Left lung (tissue), 10 donors: Measurements from ENCODE around the gene CTNNA3. TPM values are rescaled to one million over a fixed set of nuclear protein-coding genes. Genes with fewer than 3 reads are reported as not detected.
A peak's percentile ranks its signal among the peaks of the same experiment; 100 is the strongest.

Experiments used
- ATAC-seq: fragments of 200-7000 bp; cut with Tn5 transposase; one replicate; pipeline ENCODE4 v1.9.1; 2020; ENCODE audit warnings: moderate library complexity
- DNase-seq, 4 donors: peaks; one replicate each; pipeline ENCODE4 v3.0.0-alpha.2; 2013 to 2020
- H3K27ac ChIP-seq, 2 donors: fragments of 200-600 bp; sonication (generic) in 1 of 2; one replicate each; pipeline versions ENCODE4 v1.5.0 to v1.8.0; 2020 to 2021
- H3K27me3 ChIP-seq, 2 donors: fragments of 200-600 bp; sonication (generic) in 1 of 2; one replicate each; pipeline versions ENCODE4 v1.5.0 to v1.8.0; 2020 to 2021
- H3K36me3 ChIP-seq, 2 donors: fragments of 200-600 bp; sonication (generic) in 1 of 2; one replicate each; pipeline versions ENCODE4 v1.5.0 to v1.8.0; 2020 to 2021
- H3K4me1 ChIP-seq, 2 donors: fragments of 200-600 bp; one replicate each; pipeline ENCODE4 v1.8.0; 2021
- H3K4me3 ChIP-seq, 2 donors: fragments of 200-600 bp; sonication (generic) in 1 of 2; one replicate each; pipeline versions ENCODE4 v1.5.0 to v1.8.0; 2020 to 2021; ENCODE audit warnings: mild to moderate bottlenecking in 1 of 2
- H3K9me3 ChIP-seq, 2 donors: fragments of 200-600 bp; sonication (generic) in 1 of 2; one replicate each; pipeline versions ENCODE4 v1.5.0 to v1.8.0; 2020 to 2021
- CTCF ChIP-seq, 2 donors: fragments of 200-600 bp; sonication (generic) in 1 of 2; IDR thresholded peaks; one replicate each; pipeline versions ENCODE4 v1.5.0 to v1.8.0; 2021; ENCODE audit warnings: antibody characterized with exemption in 2 of 2
- intact Hi-C, 2 donors: fragments of 100-400 bp; cut with DNase I; formaldehyde crosslinking; loops; one replicate each; pipeline versions ENCODE4 v1.11.2 to v1.14.2; 2022
- polyA plus RNA-seq, 6 donors: library from polyadenylated mRNA; unstranded; fragments of 120-200 nt; gene quantifications; one replicate each; pipeline ENCODE4 v1.2.1, GENCODE V29; 2013; ENCODE audit not compliant: insufficient read length in 6 of 6
- total RNA-seq, 2 donors: library from RNA; stranded (reverse); fragmentation: NEBNext Ultra II Directional; extraction: Animal tissue kit (Norgen Biotek cat#: 25700); gene quantifications; one replicate each; pipeline ENCODE4 v1.2.1, GENCODE V29; 2021
- donor health status: DM: no; HTN: yes; CAD: no.
- donor health status: DM: no; HTN: no; CAD: no.

The CTNNA3 gene
- total and polyA plus RNA-seq, 8 donors, result 1.1 to 8.2 (median 6.6) TPM; not detected in 1

DNA sequence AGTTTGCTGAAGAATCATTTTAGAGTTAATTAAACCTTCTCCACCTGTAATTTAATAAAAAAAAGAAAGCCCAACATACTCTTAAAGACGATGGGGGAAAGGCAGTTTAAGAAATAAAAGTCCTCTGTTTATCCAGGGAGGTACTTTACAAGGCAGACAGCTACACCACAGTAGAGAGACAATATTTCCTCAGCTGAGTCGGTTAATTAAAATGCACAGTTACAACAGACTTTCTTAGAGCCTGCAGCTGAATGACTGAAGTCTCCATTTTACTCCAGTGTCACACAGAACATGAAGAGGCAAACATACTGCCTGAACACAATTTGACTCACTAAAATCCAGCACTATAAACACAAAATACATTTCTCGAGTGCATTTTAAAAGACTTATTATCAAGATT lies 755.0 kb downstream of the CTNNA3 start:
- H3K4me3 ChIP-seq, result no peak overlapping the region
- no peak for TF ChIP-seq CTCF (IDR thresholded peaks at IDR 0.05)
- H3K9me3 ChIP-seq, result no peaks in the 10 kb centered on the region
- no peaks in the 10 kb centered on the region for H3K4me1 ChIP-seq
- DNase-seq, result no peak
- H3K36me3 ChIP-seq, result no peaks in the 10 kb centered on the region
- intact Hi-C loops, result no loop called here
- H3K27me3 ChIP-seq, result no peaks in the 10 kb centered on the region
- ATAC-seq, result no peak
- H3K27ac ChIP-seq, result no peak overlapping the region

GRCh38 chr10:66934711-66935110 lies 761.3 kb downstream of the CTNNA3 start:
- intact Hi-C loops, result no loop called here
- ATAC-seq, result no peak

DNA sequence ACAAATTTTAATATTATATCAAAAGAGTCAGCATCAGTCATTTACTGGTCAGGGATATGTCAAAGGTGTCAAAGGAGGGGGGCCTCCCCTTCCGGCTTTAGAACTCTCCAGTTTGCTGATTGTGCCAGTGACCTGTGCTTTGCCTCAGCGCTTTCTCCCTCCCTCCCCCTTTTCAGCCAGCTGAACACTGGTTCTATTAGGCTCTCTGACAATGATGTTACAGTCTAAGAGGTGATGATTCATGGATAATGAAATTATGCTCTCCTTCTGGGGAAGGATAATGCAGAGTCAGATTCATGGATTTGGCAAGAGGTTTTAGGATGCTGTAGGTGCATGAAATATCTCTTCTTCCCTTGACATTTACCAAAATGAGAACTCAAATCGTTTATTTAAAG lies 764.0 kb downstream of the CTNNA3 start:
- Histone ChIP-seq H3K9me3 (no peaks in the 10 kb centered on the region), H3K4me1 (no peaks in the 10 kb centered on the region), H3K4me3 (no peak overlapping the region), H3K27me3 (peaks cover 27 to 41% of the 10 kb centered on the region in 2 donors), H3K27ac (no peak overlapping the region), H3K36me3 (no peaks in the 10 kb centered on the region)
- intact Hi-C loops, result no loop called here
- no peak for TF ChIP-seq CTCF (IDR thresholded peaks at IDR 0.05)
- DNase-seq (no peak), ATAC-seq (no peak)

More at GRCh38 chr10:66934711-66935110, 761.3 kb downstream of the CTNNA3 start:
- no peak overlapping the region for H3K27ac ChIP-seq
- H3K36me3 ChIP-seq, result no peaks in the 10 kb centered on the region
- H3K9me3 ChIP-seq, result no peaks in the 10 kb centered on the region
- H3K4me1 ChIP-seq, result no peaks in the 10 kb centered on the region
- TF ChIP-seq CTCF (IDR thresholded peaks at IDR 0.05), result no peak
- no peak overlapping the region for H3K4me3 ChIP-seq
- no peak for DNase-seq
- H3K27me3 ChIP-seq, result peaks cover 4 to 13% of the 10 kb centered on the region in 2 donors

DNA sequence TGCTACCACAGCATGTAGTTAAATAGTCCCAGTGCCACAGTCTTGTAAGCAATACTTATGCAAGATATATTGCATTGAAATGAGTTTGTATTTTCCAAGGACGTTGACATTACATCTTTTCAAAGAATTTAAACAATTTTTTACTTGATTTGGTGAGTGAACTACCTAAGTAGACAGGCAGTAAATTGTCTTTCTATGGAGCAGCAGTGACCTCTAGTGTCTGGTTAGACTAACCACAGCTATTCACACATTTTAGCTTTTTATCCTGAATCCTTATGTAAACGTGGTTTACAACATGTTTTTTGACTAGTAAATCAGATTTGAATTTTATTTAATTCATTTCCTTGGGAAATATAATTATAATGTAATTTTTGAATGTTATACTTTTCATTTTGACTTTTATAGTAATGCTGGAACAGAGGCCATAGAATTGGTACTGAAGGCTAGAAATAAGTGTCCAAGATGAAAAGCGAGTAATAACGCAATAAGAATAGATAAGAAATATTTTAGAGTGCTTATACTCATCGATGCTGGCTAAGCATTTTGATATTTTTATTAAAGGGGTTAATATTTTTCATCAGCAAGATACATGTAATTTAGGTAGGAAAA lies 764.6 kb downstream of the CTNNA3 start:
- ATAC-seq (peak; percentile 81), DNase-seq (peak in 2 of 4 donors; percentile 60 to 76)
- peak; percentile 41 to 76 for TF ChIP-seq CTCF (IDR thresholded peaks at IDR 0.05)
- Histone ChIP-seq H3K36me3 (no peaks in the 10 kb centered on the region), H3K4me1 (no peaks in the 10 kb centered on the region), H3K27me3 (peaks cover 32 to 46% of the 10 kb centered on the region in 2 donors), H3K27ac (no peak overlapping the region), H3K4me3 (no peak overlapping the region), H3K9me3 (no peaks in the 10 kb centered on the region)
- intact Hi-C loops, result no loop called here

GRCh38 chr10:66929375-66929774 lies 766.6 kb downstream of the CTNNA3 start:
- no peaks in the 10 kb centered on the region for H3K4me1 ChIP-seq
- no peak for DNase-seq
- no peak for TF ChIP-seq CTCF (IDR thresholded peaks at IDR 0.05)
- H3K4me3 ChIP-seq, result no peak overlapping the region
- no peaks in the 10 kb centered on the region for H3K9me3 ChIP-seq
- H3K27me3 ChIP-seq, result peaks cover 34 to 66% of the 10 kb centered on the region in 2 donors
- no peaks in the 10 kb centered on the region for H3K36me3 ChIP-seq
- no peak for ATAC-seq
- H3K27ac ChIP-seq, result no peak overlapping the region
- intact Hi-C loops, result no loop called here
